SK-N-SH (cell line): ENCODE data around the gene CASZ1. TPM values are rescaled to one million over a fixed set of nuclear protein-coding genes. Genes with fewer than 3 reads are reported as not detected.

Source experiments
- CTCF ChIA-PET: fragments of 300-600, 350-600 bp; formaldehyde crosslinking; extraction: SDS; loops from one replicate; lab custom pipeline; 2021; lab: Yijun Ruan, JAX
- POLR2A ChIA-PET: fragments of 350-600 bp; sonication (Branson Sonifier 250); formaldehyde crosslinking; extraction: SDS; loops from one replicate; lab custom pipeline; 2020; ENCODE audit warnings: antibody characterized with exemption, inconsistent platforms; lab: Yijun Ruan, JAX
- DNase-seq: peaks from one replicate; pipeline ENCODE4 v3.0.0; 2012
- H2AFZ ChIP-seq: fragments of 200-600 bp; sonication (generic); 2 replicates; pipeline ENCODE4 v1.8.1; 2016; ENCODE audit warnings: antibody characterized with exemption, mild to moderate bottlenecking, low read depth
- H3F3A ChIP-seq: fragments of 200-600 bp; sonication (generic); replicated peaks from 2 replicates; pipeline ENCODE3; 2016; ENCODE audit warnings: antibody characterized with exemption, mild to moderate bottlenecking; ENCODE audit not compliant: insufficient read depth
- H3K27ac ChIP-seq, 2 experiments: fragments of 200-500 bp in 1 of 2; fragments of 200-600 bp in 1 of 2; sonication (Bioruptor generic) in 1 of 2; sonication (generic), shearing (Covaris generic) in 1 of 2; 2 replicates each; pipeline versions ENCODE4 v1.5.1 to v1.6.1; 2014 to 2016; ENCODE audit warnings: low read depth in 2 of 2, inconsistent platforms in 1 of 2, low read length in 1 of 2, mild to moderate bottlenecking in 1 of 2, mixed read lengths in 1 of 2
- H3K27me3 ChIP-seq: fragments of 200-600 bp; sonication (generic), shearing (Covaris generic); 2 replicates; pipeline ENCODE4 v1.6.1; 2016; ENCODE audit warnings: mixed run types; ENCODE audit not compliant: insufficient read depth
- H3K36me3 ChIP-seq, 2 experiments: fragments of 200-500 bp in 1 of 2; fragments of 200-600 bp in 1 of 2; sonication (Bioruptor generic) in 1 of 2; sonication (generic) in 1 of 2; replicated peaks in 1 of 2; 2 replicates each; pipeline versions ENCODE3 to v1.5.1; 2014 to 2016; ENCODE audit warnings: low read length in 1 of 2, mild to moderate bottlenecking in 1 of 2; ENCODE audit not compliant: insufficient read depth in 2 of 2, control insufficient read depth in 1 of 2
- H3K4me1 ChIP-seq, 2 experiments: fragments of 200-500 bp in 1 of 2; fragments of 200-600 bp in 1 of 2; sonication (Bioruptor generic) in 1 of 2; sonication (generic), shearing (Covaris generic) in 1 of 2; 2 replicates each; pipeline versions ENCODE4 v1.5.1 to v1.6.1; 2014 to 2016; ENCODE audit warnings: low read depth in 1 of 2, low read length in 1 of 2, mixed run types in 1 of 2; ENCODE audit not compliant: insufficient read depth in 2 of 2, control insufficient read depth in 1 of 2
- H3K4me2 ChIP-seq: fragments of 200-600 bp; sonication (generic), shearing (Covaris generic); 2 replicates; pipeline ENCODE4 v1.6.1; 2017; ENCODE audit warnings: mixed run types
- H3K4me3 ChIP-seq, 2 experiments: fragments of 200-500 bp in 1 of 2; fragments of 200-600 bp in 1 of 2; sonication (Bioruptor generic) in 1 of 2; sonication (generic), shearing (Covaris generic) in 1 of 2; 2 replicates each; pipeline versions ENCODE4 v1.5.1 to v1.8.1; 2014 to 2016; ENCODE audit warnings: low read depth in 2 of 2, inconsistent platforms in 1 of 2, low read length in 1 of 2, mild to moderate bottlenecking in 1 of 2, mixed read lengths in 1 of 2, moderate library complexity in 1 of 2
- H3K79me2 ChIP-seq: fragments of 200-600 bp; sonication (generic); 2 replicates; pipeline ENCODE4 v1.8.1; 2017; ENCODE audit warnings: mild to moderate bottlenecking; ENCODE audit not compliant: insufficient read depth
- H3K9ac ChIP-seq: fragments of 200-600 bp; sonication (generic); 2 replicates; pipeline ENCODE4 v1.6.1; 2017; ENCODE audit warnings: mixed run types
- H3K9me2 ChIP-seq: fragments of 200-600 bp; sonication (generic); 2 replicates; pipeline ENCODE4 v1.6.1; 2017; ENCODE audit warnings: mixed run types
- H3K9me3 ChIP-seq: fragments of 200-600 bp; sonication (generic); 2 replicates; pipeline ENCODE4 v1.6.1; 2017; ENCODE audit warnings: mixed run types, mild to moderate bottlenecking, moderate library complexity
- H4K20me1 ChIP-seq: fragments of 200-600 bp; sonication (generic); 2 replicates; pipeline ENCODE4 v1.6.1; 2017; ENCODE audit warnings: mild to moderate bottlenecking, mixed run types; ENCODE audit not compliant: insufficient read depth
- CTCF ChIP-seq: fragments of 200-600 bp; sonication (generic); IDR thresholded peaks from 2 replicates; pipeline ENCODE4 v1.6.1; 2017; ENCODE audit warnings: antibody characterized with exemption, mild to moderate bottlenecking, moderate library complexity
- ELF1 ChIP-seq: IDR thresholded peaks from 2 replicates; pipeline ENCODE4 v1.4.0; 2012
- EP300 ChIP-seq, 2 experiments: IDR thresholded peaks; 2 replicates each; pipeline versions ENCODE4 v1.4.0 to v1.6.1; 2012; ENCODE audit warnings: borderline replicate concordance in 1 of 2, low read depth in 1 of 2, low read length in 1 of 2
- FOXJ3 ChIP-seq: sonication (generic); formaldehyde crosslinking; IDR thresholded peaks from 2 replicates; pipeline ENCODE4 v1.5.1; 2020; ENCODE audit warnings: mild to moderate bottlenecking, missing genetic modification reagents
- JUND ChIP-seq: IDR thresholded peaks from 2 replicates; pipeline ENCODE4 v1.4.0; 2012
- MAX ChIP-seq: IDR thresholded peaks from 2 replicates; pipeline ENCODE4 v1.4.0; 2012; ENCODE audit warnings: low read depth
- MXI1 ChIP-seq: IDR thresholded peaks from 2 replicates; pipeline ENCODE4 v1.6.1; 2012; ENCODE audit warnings: mild to moderate bottlenecking, low read depth, low read length, improper control_type of control experiment
- NFIC ChIP-seq: IDR thresholded peaks from 2 replicates; pipeline ENCODE4 v1.4.0; 2012; ENCODE audit warnings: borderline replicate concordance
- PBX3 ChIP-seq: IDR thresholded peaks from 2 replicates; pipeline ENCODE4; 2012
- RAD21 ChIP-seq: IDR thresholded peaks from 2 replicates; pipeline ENCODE4 v1.6.1; 2012; ENCODE audit warnings: mild to moderate bottlenecking, low read length
- SIN3A ChIP-seq: IDR thresholded peaks from 2 replicates; pipeline ENCODE4 v1.6.1; 2012; ENCODE audit warnings: low read depth, mild to moderate bottlenecking, low read length, moderate library complexity, borderline replicate concordance
- TCF12 ChIP-seq: IDR thresholded peaks from 2 replicates; pipeline ENCODE4 v1.4.0; 2012
- WGBS: methylation state at CpG from one replicate; pipeline ENCODE4 v1.1.6; 2017; ENCODE audit warnings: low lambda C conversion rate; 5-methylcytosine and 5-hydroxymethylcytosine counted together
- polyA plus RNA-seq, 3 experiments: library from polyadenylated mRNA; depleted of rRNA; stranded (reverse); fragments of >200 nt; gene quantifications; 2 replicates each; pipeline ENCODE4 v1.2.3, GENCODE V29; 2012

The CASZ1 gene
- polyA plus RNA-seq, 1 of the 3 experiments (the other 2 are of a cell fraction): 0.51 TPM

- Histone ChIP-seq H3K4me1 (peaks cover 5 to 31% of the 10 kb centered on the region in 2 experiments; a peak in 2 of 4 replicates), H3F3A (peaks cover 3% of the 10 kb centered on the region), H4K20me1 (no peaks in the 10 kb centered on the region), H3K9me3 (no peaks in the 10 kb centered on the region), H3K27ac (no peak overlapping the region), H3K9ac (no peak overlapping the region), H3K27me3 (no peaks in the 10 kb centered on the region), H3K4me3 (no peak overlapping the region), H3K79me2 (no peaks in the 10 kb centered on the region), H3K9me2 (no peaks in the 10 kb centered on the region), H3K4me2 (no peak overlapping the region), H2AFZ (no peak overlapping the region), H3K36me3 (peaks cover 0 to 5% of the 10 kb centered on the region in 2 experiments)
- no peak for TF ChIP-seq JUND
- no peak for TF ChIP-seq CTCF
- TF ChIP-seq EP300 (IDR thresholded peaks at IDR 0.05; ENCODE audit: borderline replicate concordance in 1 of 2, low read depth in 1 of 2, low read length in 1 of 2): no peak
- TF ChIP-seq TCF12: no peak
- TF ChIP-seq MAX: no peak
- TF ChIP-seq SIN3A: no peak
- TF ChIP-seq FOXJ3: no peak
- TF ChIP-seq ELF1: no peak
- no peak for TF ChIP-seq MXI1
- no peak for TF ChIP-seq PBX3
- CTCF ChIA-PET: interaction anchor here (1.1 to 1.2 kb wide), 3 partner anchors 127 to 327 kb away, joined by 3 to 5 read pairs (median 3); no protein-coding TSS in a partner anchor
- POLR2A ChIA-PET: no interaction called here
- DNase-seq: peak; percentile 54
- 88% methylated on average over 3 of the region's 23 CpGs for WGBS
These were observed 161.9 kb downstream of the CASZ1 start for GRCh38 chr1:10634428-10635084.

GRCh38 chr1:10634075-10634427 is 162.4 kb downstream of the CASZ1 start:
- DNase-seq: no peak
- ChIA-PET CTCF (interaction anchor here (1.2 kb wide), 1 partner anchor 127 kb away, joined by 5 read pairs; no protein-coding TSS in a partner anchor), POLR2A (no interaction called here)
- TF ChIP-seq NFIC: no peak
- no peak for TF ChIP-seq RAD21
- TF ChIP-seq MAX: no peak
- peaks cover 3% of the 10 kb centered on the region for H3F3A ChIP-seq
- H3K9me2 ChIP-seq: no peaks in the 10 kb centered on the region
- H3K4me1 ChIP-seq: peaks cover 5 to 29% of the 10 kb centered on the region in 2 experiments; a peak in 2 of 4 replicates
- H3K9ac ChIP-seq: no peak overlapping the region
- H3K79me2 ChIP-seq: no peaks in the 10 kb centered on the region
- H3K4me2 ChIP-seq: no peak overlapping the region
- no peak overlapping the region for H3K4me3 ChIP-seq
- WGBS: no CpG with 5 or more reads among the region's 8 CpGs
- H3K27ac ChIP-seq: no peak overlapping the region
- no peaks in the 10 kb centered on the region for H3K27me3 ChIP-seq
- H4K20me1 ChIP-seq: no peaks in the 10 kb centered on the region
- H3K9me3 ChIP-seq: no peaks in the 10 kb centered on the region
- H2AFZ ChIP-seq: no peak overlapping the region
- peaks cover 0 to 5% of the 10 kb centered on the region in 2 experiments for H3K36me3 ChIP-seq
